GM18507 (cell line): Measurements from ENCODE around the gene LRRC45.

Experiments used
- DNase-seq: peaks from one replicate; pipeline ENCODE4 v3.0.0; 2011; ENCODE audit warnings: low read depth; ENCODE audit not compliant: insufficient read length; ENCODE audit errors: extremely low spot score
- FAIRE-seq: peaks from 2 replicates; lab custom pipeline; 2011; peaks lifted over from hg19 to GRCh38; lab: Jason Lieb, UNC

The LRRC45 gene

GRCh38 chr17:82076785-82077591, 53.9 kb downstream of the LRRC45 start:
- FAIRE-seq = no peak
- DNase-seq = no peak

GRCh38 chr17:82077617-82078358, 54.7 kb downstream of the LRRC45 start:
- no peak for FAIRE-seq
- no peak for DNase-seq

GRCh38 chr17:82078433-82078832, 55.3 kb downstream of the LRRC45 start:
- DNase-seq (no peak), FAIRE-seq (no peak)

GRCh38 chr17:82079001-82079677, 56.0 kb downstream of the LRRC45 start:
- DNase-seq (no peak), FAIRE-seq (no peak)

GRCh38 chr17:82080048-82080788, 57.1 kb downstream of the LRRC45 start:
- DNase-seq (no peak), FAIRE-seq (no peak)
